Measurements from ENCODE around the gene KCNJ2.

The KCNJ2 gene

DNA sequence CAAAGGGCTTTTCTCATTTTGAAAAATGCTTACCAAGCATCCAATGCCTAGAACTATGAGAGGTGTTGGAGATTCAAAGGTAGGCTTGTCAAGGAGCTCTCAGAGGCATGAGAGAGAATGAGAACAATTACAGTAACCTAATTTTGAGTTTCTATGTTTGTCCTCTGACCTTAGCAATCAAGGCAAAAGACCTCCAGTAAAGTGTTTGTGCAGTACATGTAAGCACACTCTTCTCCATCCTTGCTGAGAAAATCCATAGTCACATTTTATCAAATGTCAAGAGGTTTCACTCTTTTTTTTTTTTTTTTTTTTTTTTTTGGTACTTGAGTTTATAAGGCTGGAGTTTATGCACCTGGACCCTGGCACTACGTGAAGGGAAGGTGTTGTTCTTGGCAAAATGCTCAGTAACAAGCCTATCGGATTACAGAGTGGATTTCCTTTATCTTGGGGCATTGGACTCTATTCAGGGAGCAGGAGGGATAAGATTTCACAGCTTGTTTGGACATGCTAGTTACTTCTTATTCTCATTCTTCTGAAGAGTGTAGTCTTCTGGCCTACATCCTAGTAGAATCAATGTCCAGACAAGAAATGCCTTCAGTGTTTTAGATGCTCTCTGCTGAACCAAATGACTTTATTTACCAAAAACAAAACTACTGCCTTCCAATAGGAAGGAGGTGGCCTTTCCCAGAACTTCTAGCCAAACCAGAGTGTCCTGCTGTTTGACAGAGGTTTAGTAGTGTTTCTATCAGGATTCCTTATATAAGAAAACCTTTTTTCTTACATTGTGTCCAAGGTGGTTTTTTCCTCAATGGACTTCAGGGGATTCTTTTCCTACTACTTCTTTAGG, 21.9 kb downstream of the KCNJ2 start:
- no peak for DNase-seq (ENCODE audit: low read depth in 2 of 2)
- TF ChIP-seq, protein P1, sequence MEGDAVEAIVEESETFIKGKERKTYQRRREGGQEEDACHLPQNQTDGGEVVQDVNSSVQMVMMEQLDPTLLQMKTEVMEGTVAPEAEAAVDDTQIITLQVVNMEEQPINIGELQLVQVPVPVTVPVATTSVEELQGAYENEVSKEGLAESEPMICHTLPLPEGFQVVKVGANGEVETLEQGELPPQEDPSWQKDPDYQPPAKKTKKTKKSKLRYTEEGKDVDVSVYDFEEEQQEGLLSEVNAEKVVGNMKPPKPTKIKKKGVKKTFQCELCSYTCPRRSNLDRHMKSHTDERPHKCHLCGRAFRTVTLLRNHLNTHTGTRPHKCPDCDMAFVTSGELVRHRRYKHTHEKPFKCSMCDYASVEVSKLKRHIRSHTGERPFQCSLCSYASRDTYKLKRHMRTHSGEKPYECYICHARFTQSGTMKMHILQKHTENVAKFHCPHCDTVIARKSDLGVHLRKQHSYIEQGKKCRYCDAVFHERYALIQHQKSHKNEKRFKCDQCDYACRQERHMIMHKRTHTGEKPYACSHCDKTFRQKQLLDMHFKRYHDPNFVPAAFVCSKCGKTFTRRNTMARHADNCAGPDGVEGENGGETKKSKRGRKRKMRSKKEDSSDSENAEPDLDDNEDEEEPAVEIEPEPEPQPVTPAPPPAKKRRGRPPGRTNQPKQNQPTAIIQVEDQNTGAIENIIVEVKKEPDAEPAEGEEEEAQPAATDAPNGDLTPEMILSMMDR (IDR thresholded peaks at IDR 0.05; ENCODE audit: low read depth, low read length) = no peak
- H3K4me3 ChIP-seq (replicated peaks in 1 of 2; ENCODE audit: low read depth in 2 of 2, low read length in 2 of 2) = no peak overlapping the region

DNA sequence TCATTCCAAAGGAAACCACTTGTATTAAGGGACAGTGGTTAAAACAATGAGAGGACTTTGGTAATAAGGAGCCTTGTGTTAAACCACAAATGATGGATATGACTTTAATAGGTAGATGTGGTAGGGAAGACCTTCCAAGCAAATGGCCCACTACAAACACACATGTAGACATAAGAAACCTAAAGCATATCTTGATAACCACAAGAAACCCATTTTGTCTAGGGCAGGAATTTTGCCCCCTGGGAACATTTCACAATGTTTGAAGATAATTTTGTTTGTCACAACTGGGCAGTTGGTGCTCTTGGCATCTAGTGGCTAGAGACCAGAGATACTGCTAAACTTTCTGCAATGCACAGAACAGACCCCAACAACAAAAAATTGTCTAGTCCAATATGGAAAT, 25.8 kb downstream of the KCNJ2 start:
- no peak overlapping the region for H3K4me3 ChIP-seq (replicated peaks in 1 of 2; ENCODE audit: low read depth in 2 of 2, low read length in 2 of 2)
- TF ChIP-seq, protein P1 (IDR thresholded peaks at IDR 0.05; ENCODE audit: low read depth, low read length) = no peak
- DNase-seq (ENCODE audit: low read depth in 2 of 2) = no peak

DNA sequence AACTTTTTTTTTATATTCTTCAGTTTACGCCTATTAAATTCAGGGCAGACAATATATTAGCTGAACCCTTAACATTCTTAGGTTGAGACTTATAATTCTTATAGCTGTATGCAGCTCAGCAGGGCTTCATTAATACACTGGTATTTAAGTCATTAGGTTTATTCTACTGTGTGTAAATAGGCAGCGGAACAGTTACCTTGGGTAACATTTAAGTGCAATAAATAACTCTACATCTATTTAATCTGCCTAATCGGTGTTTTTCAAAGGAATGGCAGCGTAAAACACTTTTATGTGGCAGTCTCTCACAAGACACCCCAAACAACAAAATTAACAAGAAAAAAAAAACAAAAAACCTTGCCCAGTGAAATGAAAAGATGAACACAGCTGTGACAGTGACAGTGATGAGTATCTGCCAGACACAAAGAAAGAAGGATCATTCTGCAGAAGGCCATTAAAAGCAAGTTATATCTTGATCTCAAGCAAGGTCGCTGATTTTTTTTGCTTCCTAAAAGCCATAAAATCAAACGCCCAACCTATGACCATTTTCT, 32.6 kb downstream of the KCNJ2 start:
- no peak for DNase-seq (ENCODE audit: low read depth in 2 of 2)
- no peak overlapping the region for H3K4me3 ChIP-seq (replicated peaks in 1 of 2; ENCODE audit: low read depth in 2 of 2, low read length in 2 of 2)
- TF ChIP-seq, protein P1 (IDR thresholded peaks at IDR 0.05; ENCODE audit: low read depth, low read length) = no peak

DNA sequence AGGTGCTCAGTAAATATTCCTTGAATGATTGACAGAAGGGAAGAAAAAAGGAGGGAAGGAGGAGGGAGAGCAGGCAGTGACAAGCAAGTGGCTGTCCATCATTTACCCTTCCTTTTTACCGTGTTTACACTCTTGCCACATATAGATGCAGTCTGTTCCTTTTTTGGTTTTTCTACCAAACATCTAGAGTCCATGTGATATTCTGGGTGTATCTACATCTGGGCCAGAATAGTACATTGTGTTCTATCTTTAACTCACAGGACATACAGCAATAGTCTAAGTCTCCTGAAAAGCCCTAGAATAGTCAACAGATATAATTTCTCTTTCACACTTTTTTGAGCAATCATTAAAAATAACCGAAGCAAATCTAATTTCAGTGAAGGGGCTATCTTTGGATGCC, 33.5 kb downstream of the KCNJ2 start:
- H3K4me3 ChIP-seq (replicated peaks in 1 of 2; ENCODE audit: low read depth in 2 of 2, low read length in 2 of 2) = no peak overlapping the region
- DNase-seq (ENCODE audit: low read depth in 2 of 2) = no peak
- TF ChIP-seq, protein P1 (IDR thresholded peaks at IDR 0.05; ENCODE audit: low read depth, low read length) = no peak

DNA sequence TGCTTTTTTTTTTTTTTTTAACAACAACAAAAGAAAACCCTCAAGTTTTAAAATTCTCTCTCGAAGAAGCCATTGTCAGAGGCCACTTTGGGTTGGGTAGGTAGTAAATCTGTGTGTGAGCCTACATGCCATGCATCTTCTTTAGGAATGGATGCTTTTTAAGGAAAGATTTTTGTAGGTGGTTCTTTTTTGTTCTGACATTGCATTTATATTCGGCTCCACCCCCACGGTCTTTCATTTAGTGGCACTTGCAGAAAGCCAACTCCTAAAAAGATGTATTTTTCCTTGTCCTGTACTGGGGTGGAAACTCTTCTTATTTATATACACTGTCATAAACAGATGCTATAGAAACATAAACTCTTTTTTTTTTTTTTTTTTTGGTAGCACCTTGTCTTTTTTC, 35.1 kb downstream of the KCNJ2 start:
- H3K4me3 ChIP-seq (replicated peaks in 1 of 2; ENCODE audit: low read depth in 2 of 2, low read length in 2 of 2) = no peak overlapping the region
- no peak for DNase-seq (ENCODE audit: low read depth in 2 of 2)
- TF ChIP-seq, protein P1 (IDR thresholded peaks at IDR 0.05; ENCODE audit: low read depth, low read length) = no peak

DNA sequence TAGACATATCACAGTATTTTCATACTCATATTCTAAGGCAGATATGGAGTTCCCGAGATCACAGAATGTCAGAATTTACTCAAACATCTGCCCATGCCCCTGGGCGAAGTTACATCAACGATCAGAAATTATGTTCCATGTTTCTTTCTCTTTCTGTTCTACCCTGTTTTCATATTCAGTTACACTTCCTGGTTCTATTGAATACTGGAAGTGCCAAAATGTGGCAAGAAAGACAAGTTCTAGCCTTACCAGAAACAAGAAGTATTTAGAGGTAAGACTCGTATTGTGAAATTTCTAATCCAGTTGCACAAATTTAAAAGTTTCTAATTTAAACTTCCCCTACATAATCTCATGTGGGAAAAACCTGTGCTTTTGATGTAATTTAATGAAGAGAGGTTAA, 36.1 kb downstream of the KCNJ2 start:
- TF ChIP-seq, protein P1 (IDR thresholded peaks at IDR 0.05; ENCODE audit: low read depth, low read length) = no peak
- no peak overlapping the region for H3K4me3 ChIP-seq (replicated peaks in 1 of 2; ENCODE audit: low read depth in 2 of 2, low read length in 2 of 2)
- no peak for DNase-seq (ENCODE audit: low read depth in 2 of 2)
